ENCODE data around the gene SYT10.
"Not testable (repeated sequence)": the region's sequence is repeated elsewhere in the genome, so short reads cannot be mapped to it uniquely, and the experiment has no call there.

SYT10 gene

DNA sequence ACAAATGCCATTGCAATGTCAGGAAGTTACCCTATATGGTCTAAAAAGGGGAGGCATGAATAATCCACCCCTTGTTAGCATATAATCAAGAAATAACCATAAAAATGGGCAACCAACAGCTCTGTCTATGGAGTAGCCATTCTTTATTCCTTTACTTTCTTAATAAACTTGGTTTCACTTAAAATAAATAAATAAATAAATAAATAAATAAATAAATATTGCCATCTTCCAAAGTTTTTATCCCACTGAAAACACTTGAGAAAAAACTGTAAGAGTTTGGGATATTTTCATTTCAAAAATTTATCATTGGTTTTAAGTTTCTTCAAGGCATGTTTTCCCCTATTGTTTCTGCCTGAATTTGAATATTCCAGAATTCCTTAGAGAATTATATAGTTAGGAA lies 89.8 kb downstream of the SYT10 start:
- DNase-seq (ENCODE audit: low read depth in 2 of 3, low spot score in 1 of 3), result no peak

DNA sequence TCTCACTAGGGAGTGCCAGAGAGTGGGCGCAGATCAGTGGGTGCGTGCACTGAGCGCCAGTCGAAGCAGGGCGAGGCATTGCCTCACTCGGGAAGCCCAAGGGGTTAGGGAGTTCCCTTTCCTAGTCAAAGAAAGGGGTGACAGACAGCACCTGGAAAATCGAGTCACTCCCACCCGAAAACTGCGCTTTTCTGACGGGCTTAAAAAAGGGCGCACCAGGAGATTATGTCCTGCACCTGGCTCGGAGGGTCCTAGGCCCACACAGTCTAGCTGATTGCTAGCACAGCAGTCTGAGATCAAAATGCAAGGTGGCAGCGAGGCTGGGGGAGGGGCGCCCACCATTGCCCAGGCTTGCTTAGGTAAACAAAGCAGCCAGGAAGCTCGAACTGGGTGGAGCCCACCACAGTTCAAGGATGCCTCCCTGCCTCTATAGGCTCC lies 107.6 kb downstream of the SYT10 start:
- not testable (repeated sequence) for DNase-seq (ENCODE audit: low read depth in 2 of 3, low spot score in 1 of 3)

DNA sequence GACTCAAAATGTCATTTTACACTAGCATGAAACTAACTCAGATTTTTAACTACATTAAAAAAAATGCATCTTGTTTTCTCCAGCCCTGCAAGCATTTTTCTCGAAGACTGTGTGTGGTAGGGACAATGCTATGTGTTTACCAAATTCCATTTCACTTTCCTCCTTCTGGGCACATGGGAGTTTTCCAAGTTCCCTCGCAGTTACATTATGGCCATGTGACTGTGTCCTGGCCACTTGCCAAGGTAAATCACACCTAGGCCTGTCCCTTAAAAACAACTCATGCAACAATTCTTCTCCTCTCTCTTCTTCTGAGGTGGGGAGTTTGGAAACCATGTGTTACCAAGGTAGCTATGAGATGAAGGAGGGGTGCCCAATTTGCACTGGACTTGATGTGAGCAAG lies 108.7 kb downstream of the SYT10 start:
- DNase-seq (ENCODE audit: low read depth in 2 of 3, low spot score in 1 of 3), result no peak

Data from stimulated activated CD4-positive, alpha-beta T cell treated with anti-CD3 and anti-CD28 coated beads, Interleukin-12 subunit alpha, Interleukin-12 subunit beta, amount 100 ng/mL, for 48 hours (primary cell).